NCI-H1092 (cell line): ENCODE results near the gene ICE2.

Experiments
- DNase-seq: peaks from one replicate; lab custom pipeline; 2025; lab: John Stamatoyannopoulos, UW

The ICE2 gene

DNA sequence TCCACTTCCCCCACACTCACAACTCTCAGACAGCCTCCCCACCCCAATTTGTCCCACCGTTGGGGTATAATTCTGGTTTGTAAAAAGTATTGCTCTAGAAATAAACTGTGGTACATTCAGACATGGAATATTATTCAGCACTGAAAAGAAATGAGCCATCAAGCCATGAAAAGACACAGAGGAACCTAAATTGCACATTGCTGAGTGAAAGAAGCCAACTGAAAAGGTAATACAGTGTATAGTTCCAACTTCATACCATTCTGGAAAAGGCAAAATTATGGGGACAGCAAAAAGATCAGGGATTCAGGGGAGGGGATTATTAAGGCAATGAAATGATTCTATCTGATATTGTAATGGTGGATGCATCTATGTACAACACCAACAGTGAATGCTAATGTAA is 91.6 kb downstream of the ICE2 start:
- no peak for DNase-seq

DNA sequence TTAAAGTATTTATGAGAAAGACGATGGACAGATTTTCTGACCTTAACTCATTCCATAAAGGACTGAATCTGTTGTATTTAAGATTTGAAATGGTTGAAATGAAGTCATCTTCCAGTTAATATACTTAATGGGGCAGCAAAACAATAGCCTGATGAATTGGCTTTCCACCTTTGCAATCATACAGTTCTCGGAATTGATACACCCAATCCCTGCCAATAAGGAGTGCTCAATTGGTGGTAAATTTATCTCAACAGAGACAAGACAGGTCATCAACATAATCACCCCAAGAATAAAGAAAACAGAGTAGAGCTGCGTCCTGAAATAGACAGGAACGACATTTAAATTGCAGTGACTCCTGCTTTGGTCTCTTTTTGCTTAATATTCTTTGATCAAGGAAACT is 92.3 kb downstream of the ICE2 start:
- DNase-seq, result no peak

DNA sequence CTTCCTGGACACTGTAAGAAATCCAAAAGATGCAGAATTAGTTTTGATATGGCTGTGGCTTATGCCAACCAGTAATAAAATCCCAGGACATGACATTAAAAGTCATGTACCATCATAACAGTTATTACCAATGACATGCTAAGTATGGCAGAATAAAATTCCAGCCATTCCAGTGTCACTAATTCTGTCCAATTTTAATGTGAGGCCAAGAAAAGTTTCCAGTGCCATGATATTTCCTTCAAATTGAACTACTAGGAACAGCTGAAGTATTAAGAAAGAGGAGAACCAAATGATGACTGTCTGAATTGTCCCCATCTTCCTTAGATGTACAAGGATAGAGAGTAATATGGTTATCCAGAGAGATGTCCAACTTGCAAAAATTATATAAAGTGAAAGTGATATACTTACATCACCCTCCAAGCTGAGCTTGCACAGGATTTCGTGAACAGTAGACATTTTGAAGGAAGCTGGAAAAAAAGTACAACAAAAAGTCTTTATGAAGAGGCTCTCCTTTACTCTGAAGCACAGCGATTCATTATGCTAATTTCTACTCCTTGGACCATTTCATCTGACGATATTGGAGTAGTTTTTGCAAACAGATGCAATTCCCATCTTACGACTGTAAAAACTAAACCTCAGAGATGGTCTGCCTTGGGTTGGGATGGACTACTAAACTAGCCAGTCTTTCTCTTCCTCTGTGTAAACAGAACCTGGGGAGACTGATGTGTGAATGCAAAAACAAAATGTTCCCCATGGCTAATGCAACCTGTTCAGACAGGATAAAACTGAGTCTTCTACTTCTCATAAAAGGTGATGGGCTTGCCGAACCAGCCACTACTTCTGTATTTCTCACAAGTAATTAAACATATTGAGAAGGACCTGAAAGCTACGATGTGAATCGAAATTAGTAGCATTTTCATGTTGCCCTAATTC is 93.1 kb downstream of the ICE2 start:
- no peak for DNase-seq

DNA sequence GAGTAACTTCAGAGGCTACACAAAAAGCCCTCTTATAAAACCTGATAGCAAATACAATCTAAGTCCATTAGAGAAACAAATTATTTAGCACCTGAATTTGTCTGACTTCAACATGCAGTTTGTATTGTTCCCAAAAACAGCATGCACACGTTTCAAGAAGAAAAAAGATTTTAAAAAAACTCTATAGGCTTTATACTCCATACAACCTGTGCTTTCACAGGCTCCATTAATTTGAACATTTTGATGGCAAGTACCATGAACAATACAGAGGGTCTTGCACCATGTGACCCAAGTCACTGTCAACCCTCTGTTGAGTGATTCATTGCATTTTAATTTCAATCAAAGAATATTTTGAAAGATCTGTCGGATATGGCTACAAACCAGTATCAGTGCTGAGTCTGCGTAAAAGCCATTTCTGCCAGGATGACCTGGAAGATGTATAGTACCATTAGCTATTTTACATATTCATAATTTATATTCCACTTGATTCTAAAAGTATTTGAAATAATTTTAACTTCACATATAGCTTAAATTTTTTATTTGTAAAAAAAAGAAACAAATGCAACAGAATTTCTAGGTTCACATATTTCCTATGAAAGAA is 94.3 kb downstream of the ICE2 start:
- no peak for DNase-seq

DNA sequence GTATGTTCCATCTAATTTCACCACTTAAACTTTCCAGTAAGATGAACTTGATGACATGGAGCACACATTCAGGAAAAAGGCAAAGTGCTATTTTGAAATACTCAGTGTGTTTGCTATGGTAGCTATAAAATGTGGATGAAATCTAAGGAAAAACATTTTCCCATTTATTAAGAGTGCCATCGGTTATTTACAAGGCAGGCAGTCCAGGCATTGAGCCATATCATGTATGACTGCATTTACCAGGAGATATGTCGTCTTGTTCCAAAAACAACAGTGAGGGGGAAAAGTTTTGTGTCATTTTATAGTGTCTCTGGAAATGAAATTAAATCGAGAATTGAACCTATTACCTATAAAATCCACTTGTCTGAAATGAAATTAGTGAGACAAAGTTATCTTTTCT is 94.9 kb downstream of the ICE2 start:
- no peak for DNase-seq

DNA sequence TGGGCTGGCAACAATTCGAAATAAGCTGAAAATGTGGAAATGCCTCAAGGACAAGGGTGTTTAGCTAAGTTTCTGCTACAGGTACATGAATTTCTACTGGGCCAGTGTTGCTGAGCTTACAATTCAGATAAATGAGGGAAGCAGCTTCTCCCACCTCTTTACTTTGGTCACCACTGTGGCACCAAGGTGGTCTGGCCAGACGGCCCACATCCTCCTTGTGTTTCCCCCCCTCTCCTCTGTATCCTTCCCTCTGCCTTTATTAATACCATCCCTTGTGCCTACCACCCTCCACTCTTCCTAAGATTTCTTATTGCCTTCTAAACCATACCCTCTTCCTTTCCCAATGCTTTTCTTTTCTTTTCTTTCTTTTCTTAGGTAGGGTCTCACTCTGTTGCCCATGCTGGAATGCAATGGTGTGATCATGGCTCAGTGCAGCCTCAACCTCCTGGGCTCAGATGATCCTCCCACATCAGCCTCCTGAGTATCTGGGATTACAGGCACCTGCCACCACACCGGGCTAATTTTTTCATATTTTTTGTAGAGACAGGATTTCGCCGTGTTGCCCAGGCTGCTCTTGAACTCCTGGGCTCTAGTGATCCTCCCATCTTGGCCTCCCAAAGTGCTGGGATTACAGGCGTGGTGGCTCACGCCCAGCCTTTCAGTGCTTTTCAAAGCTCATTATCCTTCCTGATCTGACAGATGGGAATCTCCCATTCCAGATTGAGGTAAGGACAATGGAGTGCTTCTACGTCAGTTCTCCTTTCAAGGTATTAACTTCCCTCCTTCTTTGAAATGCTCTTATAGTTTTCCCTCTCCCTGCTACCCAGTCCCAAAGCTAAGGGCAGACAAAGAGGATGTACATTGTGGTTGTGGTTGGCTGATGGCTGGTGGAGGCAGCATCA is 95.9 kb downstream of the ICE2 start:
- no peak for DNase-seq

DNA sequence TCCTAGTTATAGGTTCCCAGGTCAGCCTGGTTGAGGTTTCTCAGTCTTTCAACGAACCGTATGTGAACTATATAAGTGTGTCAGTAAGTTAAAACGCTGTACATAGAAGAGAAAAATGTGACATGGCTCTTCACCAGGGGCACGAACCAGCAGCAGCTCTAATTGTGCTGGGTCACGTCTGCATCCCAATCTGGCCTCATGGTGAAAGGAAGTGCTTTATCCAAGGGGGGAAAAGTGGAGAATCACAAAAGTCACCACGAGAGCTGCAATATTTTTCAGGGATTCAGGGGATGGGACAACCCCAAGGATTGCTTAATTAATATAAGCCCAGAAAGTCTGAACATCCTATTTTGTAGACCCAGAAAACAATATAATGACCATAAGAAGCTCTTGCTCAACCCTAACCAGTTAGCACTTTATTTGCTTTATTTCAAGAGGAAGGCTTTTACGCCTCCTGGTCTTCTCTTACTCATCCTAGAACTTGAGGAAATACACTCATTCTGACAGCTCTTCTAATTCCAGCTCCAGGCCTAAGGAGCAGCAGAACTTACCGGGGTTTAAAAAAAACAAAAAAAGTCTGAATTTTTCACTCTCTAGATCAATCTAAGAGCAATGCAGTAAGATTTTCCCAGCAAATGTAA is 97.7 kb downstream of the ICE2 start:
- no peak for DNase-seq

DNA sequence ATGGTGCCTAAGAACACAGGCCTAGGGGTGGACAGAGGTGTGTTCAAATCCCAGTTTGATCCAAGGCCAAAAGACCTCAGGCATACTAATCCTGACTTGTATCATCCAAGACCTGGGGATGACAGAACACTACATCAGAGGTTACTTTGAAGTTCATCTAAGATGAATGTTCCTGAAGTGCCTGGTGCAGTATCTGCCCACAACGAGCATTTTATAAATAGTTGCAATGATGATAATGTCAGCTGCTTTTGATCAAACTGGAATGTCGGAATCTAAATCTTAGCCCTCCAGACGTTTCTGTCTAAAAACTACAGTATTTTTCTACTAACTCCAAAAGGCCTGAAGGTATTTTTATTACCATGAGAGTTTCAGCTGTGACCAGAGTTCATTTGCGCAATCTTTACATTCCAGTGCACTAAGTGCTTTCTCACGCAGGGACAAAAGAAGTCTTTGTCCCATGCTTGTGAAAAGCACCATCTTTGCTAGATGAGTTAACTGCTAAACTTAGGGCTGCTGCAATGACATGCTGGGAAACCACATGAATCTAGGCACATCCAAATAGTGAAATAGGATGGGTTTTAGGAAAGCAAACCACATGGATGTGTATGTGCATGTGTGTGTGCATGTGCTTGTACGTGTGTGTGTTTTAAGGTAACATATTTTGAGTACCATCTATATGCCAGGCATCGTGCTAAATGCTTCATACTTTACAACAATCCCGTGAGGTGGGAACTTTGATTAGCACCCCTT is 99.2 kb downstream of the ICE2 start:
- no peak for DNase-seq

DNA sequence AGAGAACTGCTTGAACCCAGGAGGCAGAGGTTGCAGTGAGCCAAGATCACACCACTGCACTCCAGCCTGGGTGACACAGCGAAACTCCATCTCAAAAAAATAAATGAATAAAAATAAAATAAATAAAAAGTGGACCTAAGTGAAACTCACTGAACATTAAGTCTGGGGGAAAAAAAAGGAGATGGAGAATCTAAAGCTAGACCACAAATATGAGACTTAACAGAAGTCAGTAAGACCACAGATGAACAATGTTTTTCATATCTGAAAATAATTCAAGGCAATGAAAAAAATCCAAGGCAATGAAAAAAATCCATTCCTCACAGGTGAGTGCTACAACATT is 99.8 kb downstream of the ICE2 start:
- DNase-seq, result no peak

DNA sequence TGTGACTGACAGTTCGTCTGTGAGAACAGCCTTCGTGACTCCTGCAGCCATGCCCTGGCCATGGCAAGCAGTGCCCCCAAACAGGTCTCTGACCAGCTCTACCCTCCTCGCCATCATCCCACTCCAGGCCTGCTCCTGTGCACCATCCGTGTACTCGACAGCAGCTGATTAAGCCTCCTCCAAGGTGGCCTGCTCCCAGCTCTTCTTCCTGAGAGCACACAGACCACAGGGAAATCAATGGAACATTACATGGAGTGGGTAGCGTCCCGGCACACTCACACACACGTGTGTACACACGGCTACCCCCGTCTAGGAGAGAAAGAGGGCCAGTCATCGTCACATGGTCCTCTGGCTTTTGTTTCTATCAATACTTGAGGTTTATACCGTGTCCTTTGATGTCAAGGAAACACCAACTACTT is 102.3 kb downstream of the ICE2 start:
- peak; percentile 55 for DNase-seq

DNA sequence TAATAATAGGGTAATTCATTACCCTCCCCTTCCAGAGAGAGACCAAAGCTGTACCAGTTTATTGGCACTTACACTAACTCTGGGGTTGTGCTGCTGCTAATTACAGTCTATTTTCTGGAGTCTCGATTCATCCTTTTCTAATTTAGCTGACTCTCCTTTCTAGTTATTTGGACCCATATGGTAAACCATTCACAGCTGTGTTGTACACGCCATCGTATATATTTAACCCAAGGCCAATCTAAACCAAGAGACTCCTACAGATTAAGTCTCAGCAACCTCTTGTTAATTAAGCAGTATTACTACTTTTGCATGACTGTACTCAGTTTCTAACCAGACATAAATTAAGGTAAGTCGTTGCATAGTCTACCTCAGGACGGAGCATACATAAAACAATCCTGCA is 103.6 kb downstream of the ICE2 start:
- DNase-seq, result no peak

DNA sequence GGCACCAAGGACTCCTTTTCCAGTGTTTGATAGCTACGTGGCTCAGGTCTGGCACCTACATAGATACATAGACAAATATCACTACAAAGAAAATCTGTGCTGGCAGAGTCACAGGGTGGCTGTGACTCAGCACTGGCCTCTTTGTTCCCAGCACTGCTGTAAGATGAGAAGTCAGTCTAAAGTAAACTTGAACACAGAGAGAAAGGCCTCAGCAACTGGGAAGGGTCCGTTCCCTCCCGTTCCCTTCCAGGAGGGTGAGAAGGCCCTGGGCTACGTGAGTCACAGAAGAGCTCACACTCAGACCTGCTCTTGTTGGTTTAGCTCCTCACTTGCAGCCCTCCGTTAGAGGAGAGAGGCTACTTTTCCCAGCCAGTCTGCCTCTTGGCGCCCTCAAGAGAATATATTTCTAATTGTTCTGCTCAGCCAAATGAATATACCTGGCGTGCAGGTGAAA is 104.3 kb downstream of the ICE2 start:
- DNase-seq, result peak; percentile 85

DNA sequence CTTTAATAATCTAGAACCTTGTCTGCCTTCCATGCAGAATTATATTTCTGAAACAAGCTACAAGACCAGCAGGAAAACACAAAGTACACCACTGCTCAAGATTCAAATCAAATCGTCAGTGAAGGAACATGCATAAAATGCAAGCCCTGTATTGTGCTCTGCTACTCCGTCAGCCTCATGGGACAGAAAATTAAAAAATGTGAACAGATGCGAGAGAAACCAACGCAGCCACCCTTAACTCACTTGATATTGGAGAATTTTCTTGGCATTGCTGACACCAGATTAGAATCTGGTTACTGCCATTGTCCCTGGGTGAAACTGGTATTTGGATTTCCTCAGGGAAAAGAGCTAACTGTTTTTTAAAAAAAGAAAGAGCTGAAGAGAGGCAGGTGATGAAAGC is 104.7 kb downstream of the ICE2 start:
- no peak for DNase-seq

DNA sequence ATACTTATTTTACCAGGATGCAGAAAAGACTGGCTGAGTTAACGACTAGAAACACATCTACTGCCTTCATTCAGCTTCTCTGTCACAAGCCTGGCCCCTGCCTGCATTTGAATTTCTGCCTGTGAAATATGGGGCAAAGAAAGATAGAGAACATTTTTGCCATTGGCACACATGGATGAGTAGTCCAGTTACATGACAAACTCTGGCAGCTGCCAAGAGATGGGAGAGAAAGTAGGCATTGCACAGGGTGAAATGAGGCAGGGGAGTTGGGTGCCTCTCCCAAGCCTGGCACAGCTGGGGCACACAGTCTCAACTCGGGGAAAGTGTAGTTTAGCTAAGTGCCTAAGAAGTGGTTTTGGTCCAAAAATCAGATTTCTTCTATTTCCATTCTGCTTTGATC is 105.2 kb downstream of the ICE2 start:
- DNase-seq, result no peak

DNA sequence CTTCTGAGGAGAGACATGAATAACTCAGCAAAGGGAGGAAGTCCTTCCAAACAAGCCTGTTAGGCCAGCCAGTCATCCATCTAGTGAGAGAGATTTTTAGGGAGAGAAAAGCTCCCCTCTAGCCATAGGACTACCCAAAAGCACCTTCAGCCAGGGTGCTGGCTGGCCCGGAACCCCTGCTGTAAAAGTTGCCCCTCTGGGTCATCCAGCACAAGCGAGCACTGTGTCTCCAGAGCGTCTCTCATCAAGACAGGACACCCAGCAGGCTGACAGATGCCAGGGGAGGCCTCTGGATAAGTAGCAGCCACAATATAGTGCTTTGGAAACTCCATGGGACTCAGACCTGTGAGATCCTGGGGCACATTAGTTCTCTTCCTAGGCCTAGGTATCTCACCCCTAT is 105.6 kb downstream of the ICE2 start:
- DNase-seq, result no peak

DNA sequence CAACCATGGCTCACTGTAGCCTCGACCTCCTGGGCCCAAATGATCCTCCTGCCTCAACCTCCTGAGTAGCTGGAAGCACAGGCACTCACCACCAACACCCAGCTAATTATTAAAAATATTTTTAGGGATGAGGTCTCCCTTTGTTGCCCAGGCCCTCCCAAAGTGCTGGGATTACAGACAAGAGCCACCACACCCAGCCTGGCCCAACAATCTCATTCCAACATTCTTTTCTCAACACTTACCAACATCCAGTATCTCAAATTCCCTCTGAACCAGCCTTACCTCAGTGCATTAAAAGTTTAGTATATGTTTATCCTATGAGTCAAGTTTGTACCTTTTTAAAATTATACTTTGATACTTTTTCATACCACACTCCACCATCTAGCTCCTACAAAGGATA is 106.2 kb downstream of the ICE2 start:
- no peak for DNase-seq

DNA sequence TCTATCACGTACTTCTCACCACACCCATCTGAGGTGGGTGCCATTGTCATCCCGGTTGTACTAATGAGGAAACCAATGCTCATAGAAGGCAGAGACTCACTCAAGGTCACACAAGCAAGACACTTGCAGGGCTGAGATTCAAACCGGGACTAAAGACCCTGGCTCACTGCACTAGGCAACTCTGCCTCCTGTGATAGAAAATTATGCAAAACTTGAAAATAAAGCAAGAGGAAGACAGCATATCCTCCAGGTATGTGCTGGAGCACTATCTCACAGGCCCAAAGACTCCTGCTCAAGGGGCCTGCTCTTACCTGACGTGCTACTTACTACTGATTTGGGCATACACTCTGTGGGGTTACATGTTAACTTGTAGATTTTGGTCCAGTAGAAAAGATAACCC is 106.7 kb downstream of the ICE2 start:
- DNase-seq, result no peak

DNA sequence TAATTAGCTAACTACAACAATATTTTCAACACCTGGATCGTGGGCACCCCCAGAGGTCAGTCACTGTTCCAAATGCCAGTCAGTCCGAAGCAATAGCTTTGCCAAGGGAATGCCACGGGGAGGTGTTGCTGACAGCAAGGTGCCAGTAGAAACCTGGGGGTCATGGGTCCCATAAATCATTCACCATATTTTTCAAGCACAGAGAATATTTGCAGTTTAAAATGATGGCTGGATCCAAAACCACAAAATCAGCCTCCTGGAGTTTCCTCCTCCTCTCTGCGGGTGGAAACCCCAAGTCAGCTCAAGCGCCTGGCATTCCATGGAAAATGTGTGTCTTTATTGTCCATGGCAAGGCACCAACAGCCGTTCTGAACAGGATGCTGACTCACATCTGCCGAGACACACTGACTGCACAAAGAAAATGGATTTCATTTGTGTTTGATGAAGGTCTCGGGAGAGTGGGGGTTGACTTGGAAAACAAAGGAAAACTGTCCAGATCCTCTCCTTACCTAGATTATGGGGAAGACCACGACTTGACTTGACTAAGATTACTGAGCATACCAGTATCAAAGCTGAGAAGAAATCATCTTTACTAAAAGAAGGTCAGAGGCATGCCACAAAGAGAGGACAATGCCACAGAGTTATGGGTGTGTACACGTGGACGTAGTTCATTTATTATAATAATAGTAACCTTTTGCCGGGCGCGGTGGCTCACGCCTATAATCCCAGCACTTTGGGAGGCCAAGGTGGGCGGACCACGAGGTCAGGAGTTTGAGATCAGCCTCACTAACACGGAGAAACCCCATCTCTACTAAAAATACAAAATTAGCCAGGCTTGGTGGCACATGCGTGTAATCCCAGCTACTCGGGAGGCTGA is 107.5 kb downstream of the ICE2 start:
- peak; percentile 46 for DNase-seq

DNA sequence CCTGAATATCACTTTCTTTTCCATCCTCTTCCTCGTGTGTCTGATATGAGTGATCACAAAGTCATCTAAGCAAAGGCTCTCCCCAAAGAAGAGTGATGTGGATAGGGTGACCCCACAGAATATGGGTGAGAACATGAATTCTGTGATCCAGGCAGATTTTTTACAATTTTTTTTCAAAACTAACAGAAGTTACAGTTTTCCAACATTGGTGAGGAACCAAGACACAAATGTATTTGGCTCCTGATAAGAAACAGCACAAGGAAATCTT is 108.1 kb downstream of the ICE2 start:
- no peak for DNase-seq

DNA sequence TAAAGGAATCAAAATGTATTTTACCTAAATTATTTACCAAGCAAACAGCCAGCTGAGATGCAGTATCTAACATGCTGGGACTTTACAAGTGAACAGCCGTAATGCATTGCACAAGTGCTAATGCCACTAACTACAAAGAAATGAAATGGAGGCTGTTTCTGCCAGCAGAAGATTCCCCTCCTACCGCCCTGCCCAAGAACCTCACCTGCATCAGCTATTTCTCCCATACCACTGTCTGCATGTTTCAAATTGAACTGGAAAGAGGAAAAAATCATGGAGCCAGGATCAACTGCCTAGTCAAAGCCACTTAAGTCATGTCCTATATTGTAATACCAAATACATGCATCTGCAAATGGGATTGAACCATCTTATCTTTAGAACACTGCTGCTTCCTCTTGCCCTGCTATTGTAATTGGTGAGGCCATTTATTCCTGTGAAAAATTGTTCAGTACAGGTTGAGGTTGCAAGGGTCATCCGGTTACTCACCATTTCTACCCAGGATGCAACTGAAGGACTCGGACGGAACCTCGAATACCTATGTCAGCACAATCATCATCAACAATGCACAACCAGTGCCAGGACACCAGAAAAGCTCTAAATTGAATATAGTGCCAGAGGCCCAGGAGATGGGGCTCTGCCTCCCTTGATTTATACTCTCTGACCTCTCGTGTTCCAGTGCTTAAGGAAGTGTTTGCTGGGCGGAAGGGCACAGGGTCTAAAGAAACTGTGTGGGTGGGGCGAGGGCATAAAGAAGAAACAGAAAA is 108.7 kb downstream of the ICE2 start:
- no peak for DNase-seq
